NB4 (cell line): ENCODE measurements around the gene DNAH9.

Experiments
- POLR2A ChIP-seq: IDR thresholded peaks from 2 replicates; pipeline ENCODE4 v1.6.1; 2011; ENCODE audit warnings: mild to moderate bottlenecking; ENCODE audit not compliant: insufficient read length; ENCODE audit errors: extremely low read depth
- TF ChIP-seq, protein P1 (sequence below): IDR thresholded peaks from one replicate; pipeline ENCODE4 v1.5.1; 2012; ENCODE audit warnings: low read depth, low read length
- TF ChIP-seq, protein P2 (sequence below): IDR thresholded peaks from 2 replicates; pipeline ENCODE4 v1.6.1; 2011; ENCODE audit warnings: low read depth, low read length

DNA sequence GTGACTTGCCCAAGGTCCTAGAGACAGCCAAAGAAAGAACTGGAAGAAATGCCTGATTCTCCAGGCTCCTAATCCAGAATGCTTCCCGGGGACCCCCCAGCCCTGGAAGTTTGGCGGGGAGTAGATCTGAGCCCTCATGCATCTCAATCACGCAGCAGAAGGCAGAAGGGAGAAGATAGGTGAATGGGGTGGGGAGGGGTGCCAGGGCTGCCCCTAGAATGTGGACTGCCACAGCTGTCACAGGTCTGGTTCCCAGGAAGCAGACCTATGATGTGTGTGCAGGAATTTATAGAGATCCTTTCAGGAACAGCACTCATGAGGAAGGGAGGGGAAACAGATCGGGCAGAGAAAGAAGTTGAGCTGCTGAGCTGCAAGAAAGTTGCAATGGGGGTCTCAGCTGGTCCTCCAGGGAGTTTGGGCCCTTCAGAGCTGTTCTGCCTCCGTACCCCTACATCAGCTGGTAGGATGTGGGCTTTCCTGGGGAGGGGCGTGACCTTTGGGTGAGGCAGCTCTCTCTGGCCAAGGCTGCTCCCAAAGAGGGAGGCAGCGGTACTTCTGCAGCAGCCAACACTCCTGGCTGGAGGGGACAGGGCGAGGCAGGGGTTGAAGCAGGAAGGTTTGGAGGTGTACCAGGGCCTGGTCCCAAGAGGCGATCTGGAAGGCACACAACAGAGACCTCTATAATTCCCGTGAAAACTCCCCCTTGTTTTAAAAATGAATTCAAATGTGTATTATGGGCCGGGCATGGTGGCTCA is 43.4 kb downstream of the DNAH9 start:
- TF ChIP-seq, protein P1, sequence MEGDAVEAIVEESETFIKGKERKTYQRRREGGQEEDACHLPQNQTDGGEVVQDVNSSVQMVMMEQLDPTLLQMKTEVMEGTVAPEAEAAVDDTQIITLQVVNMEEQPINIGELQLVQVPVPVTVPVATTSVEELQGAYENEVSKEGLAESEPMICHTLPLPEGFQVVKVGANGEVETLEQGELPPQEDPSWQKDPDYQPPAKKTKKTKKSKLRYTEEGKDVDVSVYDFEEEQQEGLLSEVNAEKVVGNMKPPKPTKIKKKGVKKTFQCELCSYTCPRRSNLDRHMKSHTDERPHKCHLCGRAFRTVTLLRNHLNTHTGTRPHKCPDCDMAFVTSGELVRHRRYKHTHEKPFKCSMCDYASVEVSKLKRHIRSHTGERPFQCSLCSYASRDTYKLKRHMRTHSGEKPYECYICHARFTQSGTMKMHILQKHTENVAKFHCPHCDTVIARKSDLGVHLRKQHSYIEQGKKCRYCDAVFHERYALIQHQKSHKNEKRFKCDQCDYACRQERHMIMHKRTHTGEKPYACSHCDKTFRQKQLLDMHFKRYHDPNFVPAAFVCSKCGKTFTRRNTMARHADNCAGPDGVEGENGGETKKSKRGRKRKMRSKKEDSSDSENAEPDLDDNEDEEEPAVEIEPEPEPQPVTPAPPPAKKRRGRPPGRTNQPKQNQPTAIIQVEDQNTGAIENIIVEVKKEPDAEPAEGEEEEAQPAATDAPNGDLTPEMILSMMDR: no peak
- TF ChIP-seq, protein P2, sequence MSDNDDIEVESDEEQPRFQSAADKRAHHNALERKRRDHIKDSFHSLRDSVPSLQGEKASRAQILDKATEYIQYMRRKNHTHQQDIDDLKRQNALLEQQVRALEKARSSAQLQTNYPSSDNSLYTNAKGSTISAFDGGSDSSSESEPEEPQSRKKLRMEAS: no peak
- TF ChIP-seq POLR2A: no peak
